MM.1S (cell line): Measurements from ENCODE around the gene DCAF4L1.

ENCODE experiments used
- CTCF ChIP-seq: fragments of 300-600 bp; sonication (generic); IDR thresholded peaks from 2 replicates; pipeline ENCODE4 v1.5.1; 2016; ENCODE audit warnings: antibody characterized with exemption, low read length, mixed read lengths
- EZH2 ChIP-seq: fragments of 300-600 bp; sonication (generic); optimal IDR thresholded peaks from 2 replicates; pipeline ENCODE3; 2017; ENCODE audit warnings: low read depth, mild to moderate bottlenecking, antibody characterized with exemption, low read length, mixed read lengths
- EZH2phosphoT487 ChIP-seq: fragments of 300-600 bp; sonication (generic); IDR thresholded peaks from 2 replicates; pipeline ENCODE4 v1.6.1; 2018; ENCODE audit warnings: antibody characterized with exemption, low read length

GRCh38 chr4:41992967-41993857, 11.7 kb downstream of the DCAF4L1 start:
- TF ChIP-seq CTCF (no peak), EZH2phosphoT487 (no peak), EZH2 (no peak)
